HG03378 (cell line): ENCODE data around the gene PPFIA4.

Source experiments
- ATAC-seq: cut with Tn5 transposase; IDR thresholded peaks from one replicate; pipeline ENCODE4 v1.9.1; 2021; ENCODE audit warnings: mild to moderate bottlenecking, moderate library complexity; ENCODE audit not compliant: unreplicated experiment

Gene PPFIA4

GRCh38 chr1:203124546-203125317 is 98.4 kb downstream of the PPFIA4 start:
- no peak for ATAC-seq

- ATAC-seq = no peak
Measured at GRCh38 chr1:203126151-203126865, 100.0 kb downstream of the PPFIA4 start.

GRCh38 chr1:203126866-203127665 is 100.8 kb downstream of the PPFIA4 start:
- no peak for ATAC-seq

- ATAC-seq = no peak
Measured at GRCh38 chr1:203127666-203128430, 101.6 kb downstream of the PPFIA4 start, which contains the start of gene ADORA1. ADORA1 (plus strand) TSS chr1:203127726; CDS start chr1:203128842, 1,116 bp downstream.

GRCh38 chr1:203128431-203128715 is 102.1 kb downstream of the PPFIA4 start:
- no peak for ATAC-seq
